ENCODE measurements around the gene ARF1.

The ARF1 gene

DNA sequence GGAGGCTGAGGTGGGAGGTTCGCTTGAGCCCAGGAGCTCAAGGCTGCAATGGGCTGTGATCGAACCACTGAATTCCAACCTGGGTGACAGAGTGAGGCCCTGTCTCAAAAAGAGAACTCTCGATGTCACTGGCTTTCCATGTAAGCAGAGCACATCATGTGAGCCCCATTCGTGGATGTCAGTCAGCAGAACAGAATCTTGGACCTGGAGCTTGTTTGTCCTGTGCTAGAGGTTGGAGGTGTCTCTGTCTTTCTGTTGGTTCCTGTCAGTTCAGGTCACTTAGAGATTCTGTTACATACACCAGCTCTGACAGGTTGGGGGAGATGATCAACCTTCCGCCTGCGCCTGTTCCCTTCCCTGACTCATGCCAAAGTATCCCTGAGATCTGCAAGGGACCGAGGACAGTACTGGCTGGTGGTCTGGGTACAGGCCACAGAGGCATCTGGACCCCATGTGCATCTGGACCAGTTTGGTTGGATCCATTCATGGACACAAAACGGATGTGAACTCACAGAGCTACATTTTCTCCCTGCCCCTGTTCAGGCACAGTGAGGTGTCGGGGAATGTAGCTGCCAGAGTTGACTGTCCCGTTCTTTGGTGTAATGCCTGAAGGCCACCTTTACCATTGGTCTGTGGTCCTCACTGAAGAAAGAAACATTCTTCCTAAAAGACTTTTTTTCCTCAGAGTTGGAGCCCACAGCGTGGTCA, 10.0 kb downstream of the ARF1 start:
- DNase-seq (ENCODE audit: insufficient read length) = no peak
- TF ChIP-seq TAF1 (IDR thresholded peaks at IDR 0.05; ENCODE audit: borderline replicate concordance, low read depth, low read length) = no peak
- peak; percentile 56 for TF ChIP-seq POLR2AphosphoS5 (IDR thresholded peaks at IDR 0.05; ENCODE audit: low read depth, low read length)
- FAIRE-seq = no peak

- DNase-seq (ENCODE audit: insufficient read length) (no peak), FAIRE-seq (no peak)
- TF ChIP-seq POLR2A (IDR thresholded peaks at IDR 0.05; ENCODE audit: low read depth, low read length) = no peak; the same call in 1 of the 2 replicates
- TF ChIP-seq POLR2AphosphoS5 (IDR thresholded peaks at IDR 0.05; ENCODE audit: low read depth, low read length) = no peak
- TF ChIP-seq TAF1 (IDR thresholded peaks at IDR 0.05; ENCODE audit: borderline replicate concordance, low read depth, low read length) = no peak
These were observed 10.8 kb downstream of the ARF1 start for GRCh38 chr1:228093050-228093906.

DNA sequence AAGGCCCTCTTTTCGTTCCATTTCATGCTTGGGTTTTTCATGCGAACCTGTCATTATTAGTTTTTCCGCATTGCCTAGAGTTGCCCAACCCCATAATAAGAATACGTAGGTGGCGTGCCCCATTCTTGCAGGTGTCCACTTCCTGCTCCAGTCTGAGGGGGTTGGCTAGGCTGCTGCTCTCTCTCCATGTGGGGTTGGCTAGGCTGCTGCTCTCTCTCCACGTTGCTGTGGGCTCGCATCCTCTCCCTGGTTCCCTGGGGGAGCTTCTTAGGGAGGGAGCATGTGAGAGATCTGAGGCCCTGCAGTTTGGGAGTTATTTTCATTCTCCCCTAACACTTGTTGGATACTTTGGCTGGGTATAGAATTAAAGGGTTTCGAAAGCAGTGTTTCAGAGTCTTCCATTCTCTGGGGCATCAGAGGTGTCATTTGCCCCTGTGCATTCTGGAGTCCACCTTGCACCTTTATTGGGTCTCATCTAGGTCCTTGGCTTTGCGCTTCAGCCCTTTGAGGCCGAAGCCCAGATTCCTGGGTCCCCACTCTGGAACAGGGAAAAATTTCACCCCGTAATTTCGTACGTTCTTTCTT, 12.0 kb downstream of the ARF1 start:
- no peak for DNase-seq (ENCODE audit: insufficient read length)
- TF ChIP-seq POLR2AphosphoS5 (IDR thresholded peaks at IDR 0.05; ENCODE audit: low read depth, low read length) (no peak), TAF1 (IDR thresholded peaks at IDR 0.05; ENCODE audit: borderline replicate concordance, low read depth, low read length) (no peak), POLR2A (IDR thresholded peaks at IDR 0.05; ENCODE audit: low read depth, low read length) (no peak)
- no peak for FAIRE-seq

GRCh38 chr1:228095161-228095560, 12.7 kb downstream of the ARF1 start:
- DNase-seq (ENCODE audit: insufficient read length) = no peak
- FAIRE-seq = no peak
- no peak for TF ChIP-seq POLR2A (IDR thresholded peaks at IDR 0.05; ENCODE audit: low read depth, low read length)

GRCh38 chr1:228095938-228096337, 13.4 kb downstream of the ARF1 start:
- no peak for FAIRE-seq
- peak; percentile 1 for DNase-seq (ENCODE audit: insufficient read length)
- no peak for TF ChIP-seq POLR2AphosphoS5 (IDR thresholded peaks at IDR 0.05; ENCODE audit: low read depth, low read length)

DNA sequence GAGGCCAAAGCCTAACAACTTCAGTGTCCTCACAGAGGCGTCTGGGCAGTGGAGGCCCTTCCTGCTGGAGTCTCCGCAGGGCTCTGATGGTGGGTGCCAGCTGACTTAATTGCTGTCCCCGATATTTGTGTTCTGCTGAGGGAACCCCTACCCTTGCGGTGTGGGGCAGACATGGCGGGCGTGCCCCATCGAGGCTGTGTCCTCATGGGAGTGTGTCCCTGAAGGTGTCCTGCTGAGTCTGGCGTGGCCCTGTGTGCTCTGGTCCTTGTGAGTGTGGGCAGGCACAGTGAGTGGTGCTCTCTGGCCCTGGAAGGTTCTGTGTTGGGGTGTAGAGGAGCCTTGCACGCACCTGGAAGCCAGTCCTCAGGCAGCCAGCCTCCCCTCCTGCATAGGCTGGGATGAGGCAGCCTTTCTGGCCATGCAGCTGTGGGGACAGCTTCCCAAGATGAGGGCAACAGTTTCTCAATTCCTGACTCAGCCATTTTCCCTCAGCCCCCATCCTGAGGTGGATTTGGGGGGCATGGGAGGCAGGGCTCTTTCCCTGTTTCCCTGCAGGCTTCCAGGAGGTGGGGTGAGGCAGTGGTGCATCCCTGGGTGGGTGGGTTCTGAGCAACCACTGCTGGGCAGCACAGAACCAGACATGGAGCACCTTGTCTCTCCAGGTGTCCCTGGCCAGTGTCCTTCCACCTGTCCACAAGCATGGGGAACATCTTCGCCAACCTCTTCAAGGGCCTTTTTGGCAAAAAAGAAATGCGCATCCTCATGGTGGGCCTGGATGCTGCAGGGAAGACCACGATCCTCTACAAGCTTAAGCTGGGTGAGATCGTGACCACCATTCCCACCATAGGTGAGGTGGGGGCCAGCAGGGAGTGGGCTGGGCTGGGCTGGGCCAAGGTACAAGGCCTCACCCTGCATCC, 14.2 kb downstream of the ARF1 start:
- peak; percentile 10 for DNase-seq (ENCODE audit: insufficient read length)
- no peak for TF ChIP-seq TAF1 (IDR thresholded peaks at IDR 0.05; ENCODE audit: borderline replicate concordance, low read depth, low read length)
- TF ChIP-seq POLR2A (IDR thresholded peaks at IDR 0.05; ENCODE audit: low read depth, low read length) = no peak
- no peak for TF ChIP-seq POLR2AphosphoS5 (IDR thresholded peaks at IDR 0.05; ENCODE audit: low read depth, low read length)
- no peak for FAIRE-seq

DNA sequence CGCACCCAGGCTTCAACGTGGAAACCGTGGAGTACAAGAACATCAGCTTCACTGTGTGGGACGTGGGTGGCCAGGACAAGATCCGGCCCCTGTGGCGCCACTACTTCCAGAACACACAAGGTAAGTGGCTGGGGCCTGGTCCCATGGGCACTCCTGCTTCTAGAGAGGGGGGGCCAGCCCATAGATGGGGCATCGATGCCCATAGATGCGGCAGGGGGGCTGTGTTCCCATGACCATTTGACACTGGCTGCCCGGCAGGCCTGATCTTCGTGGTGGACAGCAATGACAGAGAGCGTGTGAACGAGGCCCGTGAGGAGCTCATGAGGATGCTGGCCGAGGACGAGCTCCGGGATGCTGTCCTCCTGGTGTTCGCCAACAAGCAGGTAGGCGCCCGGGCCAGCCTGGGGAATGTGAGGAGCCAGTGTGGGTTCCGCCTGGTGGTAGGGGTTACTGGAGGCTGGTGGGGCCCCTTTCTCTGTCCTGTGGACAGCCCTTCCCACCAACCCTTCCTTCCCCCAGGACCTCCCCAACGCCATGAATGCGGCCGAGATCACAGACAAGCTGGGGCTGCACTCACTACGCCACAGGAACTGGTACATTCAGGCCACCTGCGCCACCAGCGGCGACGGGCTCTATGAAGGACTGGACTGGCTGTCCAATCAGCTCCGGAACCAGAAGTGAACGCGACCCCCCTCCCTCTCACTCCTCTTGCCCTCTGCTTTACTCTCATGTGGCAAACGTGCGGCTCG, 15.0 kb downstream of the ARF1 start:
- no peak for DNase-seq (ENCODE audit: insufficient read length)
- FAIRE-seq = no peak
- peak; percentile 41 for TF ChIP-seq POLR2AphosphoS5 (IDR thresholded peaks at IDR 0.05; ENCODE audit: low read depth, low read length)
- no peak for TF ChIP-seq POLR2A (IDR thresholded peaks at IDR 0.05; ENCODE audit: low read depth, low read length)
- TF ChIP-seq TAF1 (IDR thresholded peaks at IDR 0.05; ENCODE audit: borderline replicate concordance, low read depth, low read length) = no peak

DNA sequence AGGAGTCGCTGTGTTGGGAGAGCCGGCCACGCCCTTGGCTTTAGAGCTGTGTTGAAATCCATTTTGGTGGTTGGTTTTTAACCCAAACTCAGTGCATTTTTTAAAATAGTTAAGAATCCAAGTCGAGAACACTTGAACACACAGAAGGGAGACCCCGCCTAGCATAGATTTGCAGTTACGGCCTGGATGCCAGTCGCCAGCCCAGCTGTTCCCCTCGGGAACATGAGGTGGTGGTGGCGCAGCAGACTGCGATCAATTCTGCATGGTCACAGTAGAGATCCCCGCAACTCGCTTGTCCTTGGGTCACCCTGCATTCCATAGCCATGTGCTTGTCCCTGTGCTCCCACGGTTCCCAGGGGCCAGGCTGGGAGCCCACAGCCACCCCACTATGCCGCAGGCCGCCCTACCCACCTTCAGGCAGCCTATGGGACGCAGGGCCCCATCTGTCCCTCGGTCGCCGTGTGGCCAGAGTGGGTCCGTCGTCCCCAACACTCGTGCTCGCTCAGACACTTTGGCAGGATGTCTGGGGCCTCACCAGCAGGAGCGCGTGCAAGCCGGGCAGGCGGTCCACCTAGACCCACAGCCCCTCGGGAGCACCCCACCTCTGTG, 15.9 kb downstream of the ARF1 start:
- FAIRE-seq (no peak), DNase-seq (ENCODE audit: insufficient read length) (no peak)

DNA sequence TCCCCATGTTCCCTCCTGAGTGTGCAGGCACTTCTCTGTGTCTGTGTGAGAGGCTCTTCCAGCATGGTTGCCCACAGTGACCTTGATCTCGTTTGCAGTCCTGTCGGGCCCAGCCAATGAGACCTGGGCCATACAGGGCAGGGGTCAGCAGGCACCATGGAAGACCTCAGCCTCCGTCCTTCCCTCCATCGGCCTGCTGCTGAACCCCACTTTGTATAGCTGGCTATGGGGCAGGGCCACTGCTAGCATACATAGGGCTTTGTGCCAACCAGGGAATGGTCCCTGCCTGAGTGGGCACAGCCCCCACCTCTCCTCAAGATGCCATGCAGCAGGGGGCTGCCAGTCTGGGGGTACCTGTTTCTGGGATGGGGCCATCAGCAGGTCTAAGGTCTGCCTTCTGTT, 16.8 kb downstream of the ARF1 start:
- FAIRE-seq = no peak
- TF ChIP-seq POLR2AphosphoS5 (IDR thresholded peaks at IDR 0.05; ENCODE audit: low read depth, low read length) (no peak), POLR2A (IDR thresholded peaks at IDR 0.05; ENCODE audit: low read depth, low read length) (no peak), TAF1 (IDR thresholded peaks at IDR 0.05; ENCODE audit: borderline replicate concordance, low read depth, low read length) (no peak)

More for the DNA sequence above, 15.9 kb downstream of the ARF1 start:
- TF ChIP-seq TAF1 (IDR thresholded peaks at IDR 0.05; ENCODE audit: borderline replicate concordance, low read depth, low read length) (no peak), POLR2AphosphoS5 (IDR thresholded peaks at IDR 0.05; ENCODE audit: low read depth, low read length) (peak; percentile 40; the same call in 1 of the 2 replicates), POLR2A (IDR thresholded peaks at IDR 0.05; ENCODE audit: low read depth, low read length) (no peak)

More for the DNA sequence above, 16.8 kb downstream of the ARF1 start:
- DNase-seq (ENCODE audit: insufficient read length) = no peak

Measured in GM12892 (cell line).